GM23338 (cell line): ENCODE data around the gene PLPP7. TPM values are rescaled to one million over a fixed set of nuclear protein-coding genes. Genes with fewer than 3 reads are reported as not detected.

Experiments
- ATAC-seq: fragments of 200-7000 bp; cut with Tn5 transposase; 3 replicates; pipeline ENCODE4 v1.9.1; 2020
- DNase-seq: peaks from one replicate; pipeline ENCODE4 v3.0.0-alpha.2; 2015; ENCODE audit warnings: low spot score
- H2AFZ ChIP-seq: fragments of 200-600 bp; sonication (generic); 2 replicates; pipeline ENCODE4 v1.8.0; 2016; ENCODE audit warnings: antibody characterized with exemption, mild to moderate bottlenecking, moderate library complexity
- H3F3A ChIP-seq: fragments of 200-600 bp; sonication (generic); replicated peaks from 2 replicates; pipeline ENCODE4 v1.8.0; 2017; ENCODE audit warnings: antibody characterized with exemption, mixed run types, low read depth
- H3K27ac ChIP-seq: fragments of 200-600 bp; sonication (generic); 2 replicates; pipeline ENCODE4 v1.6.1; 2016; ENCODE audit warnings: low read depth
- H3K27me3 ChIP-seq: fragments of 200-600 bp; sonication (generic); 2 replicates; pipeline ENCODE4 v1.8.0; 2016; ENCODE audit warnings: mild to moderate bottlenecking, mixed run types, moderate library complexity; ENCODE audit not compliant: insufficient read depth
- H3K36me3 ChIP-seq: fragments of 200-600 bp; sonication (generic); 2 replicates; pipeline ENCODE4 v1.8.0; 2016; ENCODE audit warnings: mild to moderate bottlenecking; ENCODE audit not compliant: insufficient read depth
- H3K4me1 ChIP-seq: fragments of 200-600 bp; sonication (generic); 2 replicates; pipeline ENCODE4 v1.8.0; 2016; ENCODE audit warnings: mild to moderate bottlenecking, moderate library complexity; ENCODE audit not compliant: insufficient read depth
- H3K4me2 ChIP-seq: fragments of 200-600 bp; sonication (generic); 2 replicates; pipeline ENCODE4 v1.7.1; 2017; ENCODE audit warnings: mixed run types
- H3K4me3 ChIP-seq: fragments of 200-600 bp; sonication (generic); 2 replicates; pipeline ENCODE4 v1.6.1; 2016; ENCODE audit warnings: mixed run types
- H3K79me2 ChIP-seq: fragments of 200-600 bp; sonication (generic); replicated peaks from 2 replicates; pipeline ENCODE4 v1.8.0; 2017; ENCODE audit warnings: mild to moderate bottlenecking; ENCODE audit not compliant: insufficient read depth
- H3K9me2 ChIP-seq: fragments of 200-600 bp; sonication (generic); 2 replicates; pipeline ENCODE4 v1.8.0; 2017; ENCODE audit not compliant: insufficient read depth
- H4K20me1 ChIP-seq: fragments of 200-600 bp; sonication (generic); replicated peaks from 2 replicates; pipeline ENCODE4 v1.8.0; 2017; ENCODE audit warnings: mild to moderate bottlenecking; ENCODE audit not compliant: insufficient read depth
- H3K27ac Mint-ChIP-seq: 2 replicates; pipeline ENCODE4 v1.8.0; 2020; ENCODE audit warnings: inconsistent platforms, mild to moderate bottlenecking, moderate library complexity, mixed read lengths
- H3K27me3 Mint-ChIP-seq: 3 replicates; pipeline ENCODE4 v1.8.0; 2022; ENCODE audit warnings: low read depth, mild to moderate bottlenecking, moderate library complexity, mixed read lengths, inconsistent platforms; ENCODE audit not compliant: insufficient read depth, poor library complexity
- H3K36me3 Mint-ChIP-seq: 3 replicates; pipeline ENCODE4 v1.8.0; 2021; ENCODE audit warnings: low read depth, mild to moderate bottlenecking, inconsistent platforms, moderate library complexity, mixed read lengths
- H3K4me1 Mint-ChIP-seq: 3 replicates; pipeline ENCODE4 v1.8.0; 2020; ENCODE audit warnings: mild to moderate bottlenecking, inconsistent platforms, mixed read lengths
- H3K4me3 Mint-ChIP-seq: 3 replicates; pipeline ENCODE4 v1.8.0; 2021; ENCODE audit warnings: moderate library complexity, mild to moderate bottlenecking, inconsistent platforms, mixed read lengths
- H3K9me3 Mint-ChIP-seq: 3 replicates; pipeline ENCODE4 v1.8.0; 2020; ENCODE audit warnings: moderate library complexity, mild to moderate bottlenecking, inconsistent platforms, mixed read lengths
- CREB1 ChIP-seq: fragments of 250-450 bp; sonication (Bioruptor Pico); IDR thresholded peaks from 2 replicates; pipeline ENCODE4 v1.5.0; 2020; ENCODE audit warnings: low read depth, mild to moderate bottlenecking, moderate library complexity
- EZH2 ChIP-seq: fragments of 200-600 bp; sonication (generic); IDR thresholded peaks from one replicate; pipeline ENCODE4 v1.8.0; 2017; ENCODE audit warnings: antibody characterized with exemption, mild to moderate bottlenecking, low read depth; ENCODE audit not compliant: unreplicated experiment
- JUNB ChIP-seq: IDR thresholded peaks from one replicate; pipeline ENCODE4 v1.6.1; 2016; ENCODE audit warnings: antibody characterized with exemption; ENCODE audit not compliant: unreplicated experiment
- NANOG ChIP-seq: IDR thresholded peaks from 2 replicates; pipeline ENCODE4 v1.6.1; 2016; ENCODE audit warnings: antibody characterized with exemption, borderline replicate concordance
- STAT1 ChIP-seq: IDR thresholded peaks from one replicate; pipeline ENCODE4 v1.6.1; 2016; ENCODE audit warnings: antibody characterized with exemption; ENCODE audit not compliant: unreplicated experiment
- ZNF114 ChIP-seq: fragments of 250-450 bp; sonication (Bioruptor Pico); IDR thresholded peaks from 2 replicates; pipeline ENCODE4 v1.5.0; 2020; ENCODE audit warnings: mild to moderate bottlenecking, moderate library complexity
- ZNF331 ChIP-seq: fragments of 250-450 bp; sonication (Bioruptor Pico); IDR thresholded peaks from 2 replicates; pipeline ENCODE4 v1.5.0; 2020; ENCODE audit warnings: low read depth, mild to moderate bottlenecking, moderate library complexity
- polyA plus RNA-seq: library from polyadenylated mRNA; unstranded; fragments of >200 nt; fragmentation: Nextera tagmentation; extraction: Ambion mirVana; gene quantifications from 2 replicates; pipeline ENCODE4 v1.2.1, GENCODE V29; 2016
- total RNA-seq: library from RNA; depleted of rRNA; stranded (reverse); fragments of >200 nt; shearing (Covaris generic); gene quantifications from 2 replicates; pipeline ENCODE4 v1.2.3, GENCODE V29; 2014
- TF ChIP-seq, protein P1 (sequence below): fragments of 250-450 bp; sonication (Bioruptor Pico); IDR thresholded peaks from 2 replicates; pipeline ENCODE4 v1.5.0; 2020; ENCODE audit warnings: mild to moderate bottlenecking, moderate library complexity
- TF ChIP-seq, protein P2 (sequence below), 2 experiments: fragments of 200-600 bp in 1 of 2; sonication (generic) in 1 of 2; conservative IDR thresholded peaks; 2 replicates each; pipeline versions ENCODE4 v1.5.1 to v1.6.1; 2016 to 2017; ENCODE audit warnings: antibody characterized with exemption in 2 of 2, low read depth in 2 of 2, mild to moderate bottlenecking in 2 of 2, moderate library complexity in 1 of 2

The PLPP7 gene
- total and polyA plus RNA-seq, 2 experiments from 2014 or later: 1.6 to 2.4 TPM

DNA sequence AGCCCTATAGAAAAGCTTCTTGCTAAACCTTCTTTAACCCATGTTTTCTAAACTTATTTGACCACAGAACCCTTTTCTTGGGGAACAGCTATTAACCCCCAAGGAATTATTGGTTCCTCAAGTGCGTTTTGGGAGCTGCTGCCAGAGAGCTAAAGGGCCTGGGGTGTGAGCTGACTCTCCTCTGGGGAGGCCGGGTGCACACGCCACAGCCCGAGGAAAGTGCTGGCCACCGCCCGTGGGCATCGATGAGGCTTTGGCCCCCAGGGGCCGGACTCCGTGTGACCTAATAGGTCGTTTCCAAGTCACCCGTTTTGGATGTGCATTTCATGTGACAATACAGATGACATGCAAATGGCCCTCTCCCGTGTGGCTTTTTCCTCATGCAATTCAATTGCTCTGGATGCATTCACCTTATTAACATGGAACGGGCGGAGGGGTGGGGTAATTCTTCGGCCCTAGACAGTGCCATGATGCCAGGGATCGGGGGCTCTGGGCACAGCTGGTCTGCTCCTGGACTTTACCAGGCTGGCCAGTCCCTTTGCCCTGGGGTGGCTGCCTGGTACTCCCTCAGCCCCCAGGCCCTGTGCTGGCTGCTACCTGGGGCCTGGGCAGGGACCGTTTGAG is 19.5 kb downstream of the PLPP7 start:
- no peak overlapping the region for H3K4me2 ChIP-seq
- ATAC-seq: no peak
- no peak overlapping the region for H3K27ac Mint-ChIP-seq
- no peak overlapping the region for H2AFZ ChIP-seq
- no peaks in the 10 kb centered on the region; the same call in 2 of the 3 replicates for H3K36me3 Mint-ChIP-seq
- H3K27me3 ChIP-seq: no peaks in the 10 kb centered on the region
- no peaks in the 10 kb centered on the region for H4K20me1 ChIP-seq
- no peaks in the 10 kb centered on the region for H3K36me3 ChIP-seq
- H3F3A ChIP-seq: peaks cover 3% of the 10 kb centered on the region; the same call in 1 of the 2 replicates
- H3K79me2 ChIP-seq: no peaks in the 10 kb centered on the region
- H3K9me3 Mint-ChIP-seq: no peaks in the 10 kb centered on the region
- H3K27ac ChIP-seq: no peak overlapping the region
- TF ChIP-seq JUNB (no peak), ZNF331 (CRISPR knock-in tag) (no peak), NANOG (no peak)
- TF ChIP-seq, protein P1, sequence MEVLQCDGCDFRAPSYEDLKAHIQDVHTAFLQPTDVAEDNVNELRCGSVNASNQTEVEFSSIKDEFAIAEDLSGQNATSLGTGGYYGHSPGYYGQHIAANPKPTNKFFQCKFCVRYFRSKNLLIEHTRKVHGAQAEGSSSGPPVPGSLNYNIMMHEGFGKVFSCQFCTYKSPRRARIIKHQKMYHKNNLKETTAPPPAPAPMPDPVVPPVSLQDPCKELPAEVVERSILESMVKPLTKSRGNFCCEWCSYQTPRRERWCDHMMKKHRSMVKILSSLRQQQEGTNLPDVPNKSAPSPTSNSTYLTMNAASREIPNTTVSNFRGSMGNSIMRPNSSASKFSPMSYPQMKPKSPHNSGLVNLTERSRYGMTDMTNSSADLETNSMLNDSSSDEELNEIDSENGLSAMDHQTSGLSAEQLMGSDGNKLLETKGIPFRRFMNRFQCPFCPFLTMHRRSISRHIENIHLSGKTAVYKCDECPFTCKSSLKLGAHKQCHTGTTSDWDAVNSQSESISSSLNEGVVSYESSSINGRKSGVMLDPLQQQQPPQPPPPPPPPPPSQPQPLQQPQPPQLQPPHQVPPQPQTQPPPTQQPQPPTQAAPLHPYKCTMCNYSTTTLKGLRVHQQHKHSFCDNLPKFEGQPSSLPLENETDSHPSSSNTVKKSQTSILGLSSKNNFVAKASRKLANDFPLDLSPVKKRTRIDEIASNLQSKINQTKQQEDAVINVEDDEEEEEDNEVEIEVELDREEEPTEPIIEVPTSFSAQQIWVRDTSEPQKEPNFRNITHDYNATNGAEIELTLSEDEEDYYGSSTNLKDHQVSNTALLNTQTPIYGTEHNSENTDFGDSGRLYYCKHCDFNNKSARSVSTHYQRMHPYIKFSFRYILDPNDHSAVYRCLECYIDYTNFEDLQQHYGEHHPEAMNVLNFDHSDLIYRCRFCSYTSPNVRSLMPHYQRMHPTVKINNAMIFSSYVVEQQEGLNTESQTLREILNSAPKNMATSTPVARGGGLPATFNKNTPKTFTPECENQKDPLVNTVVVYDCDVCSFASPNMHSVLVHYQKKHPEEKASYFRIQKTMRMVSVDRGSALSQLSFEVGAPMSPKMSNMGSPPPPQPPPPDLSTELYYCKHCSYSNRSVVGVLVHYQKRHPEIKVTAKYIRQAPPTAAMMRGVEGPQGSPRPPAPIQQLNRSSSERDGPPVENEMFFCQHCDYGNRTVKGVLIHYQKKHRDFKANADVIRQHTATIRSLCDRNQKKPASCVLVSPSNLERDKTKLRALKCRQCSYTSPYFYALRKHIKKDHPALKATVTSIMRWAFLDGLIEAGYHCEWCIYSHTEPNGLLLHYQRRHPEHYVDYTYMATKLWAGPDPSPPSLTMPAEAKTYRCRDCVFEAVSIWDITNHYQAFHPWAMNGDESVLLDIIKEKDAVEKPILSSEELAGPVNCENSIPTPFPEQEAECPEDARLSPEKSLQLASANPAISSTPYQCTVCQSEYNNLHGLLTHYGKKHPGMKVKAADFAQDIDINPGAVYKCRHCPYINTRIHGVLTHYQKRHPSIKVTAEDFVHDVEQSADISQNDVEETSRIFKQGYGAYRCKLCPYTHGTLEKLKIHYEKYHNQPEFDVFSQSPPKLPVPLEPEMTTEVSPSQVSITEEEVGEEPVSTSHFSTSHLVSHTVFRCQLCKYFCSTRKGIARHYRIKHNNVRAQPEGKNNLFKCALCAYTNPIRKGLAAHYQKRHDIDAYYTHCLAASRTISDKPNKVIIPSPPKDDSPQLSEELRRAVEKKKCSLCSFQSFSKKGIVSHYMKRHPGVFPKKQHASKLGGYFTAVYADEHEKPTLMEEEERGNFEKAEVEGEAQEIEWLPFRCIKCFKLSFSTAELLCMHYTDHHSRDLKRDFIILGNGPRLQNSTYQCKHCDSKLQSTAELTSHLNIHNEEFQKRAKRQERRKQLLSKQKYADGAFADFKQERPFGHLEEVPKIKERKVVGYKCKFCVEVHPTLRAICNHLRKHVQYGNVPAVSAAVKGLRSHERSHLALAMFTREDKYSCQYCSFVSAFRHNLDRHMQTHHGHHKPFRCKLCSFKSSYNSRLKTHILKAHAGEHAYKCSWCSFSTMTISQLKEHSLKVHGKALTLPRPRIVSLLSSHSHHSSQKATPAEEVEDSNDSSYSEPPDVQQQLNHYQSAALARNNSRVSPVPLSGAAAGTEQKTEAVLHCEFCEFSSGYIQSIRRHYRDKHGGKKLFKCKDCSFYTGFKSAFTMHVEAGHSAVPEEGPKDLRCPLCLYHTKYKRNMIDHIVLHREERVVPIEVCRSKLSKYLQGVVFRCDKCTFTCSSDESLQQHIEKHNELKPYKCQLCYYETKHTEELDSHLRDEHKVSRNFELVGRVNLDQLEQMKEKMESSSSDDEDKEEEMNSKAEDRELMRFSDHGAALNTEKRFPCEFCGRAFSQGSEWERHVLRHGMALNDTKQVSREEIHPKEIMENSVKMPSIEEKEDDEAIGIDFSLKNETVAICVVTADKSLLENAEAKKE: no peak
- H3K9me2 ChIP-seq: no peaks in the 10 kb centered on the region
- H3K4me1 Mint-ChIP-seq: peaks cover 10% of the 10 kb centered on the region; the same call in 1 of the 3 replicates
- no peak for DNase-seq
- no peak overlapping the region for H3K4me3 Mint-ChIP-seq
- no peaks in the 10 kb centered on the region for H3K4me1 ChIP-seq
- H3K4me3 ChIP-seq: no peak overlapping the region
- peaks cover 14% of the 10 kb centered on the region for H3K27me3 Mint-ChIP-seq

DNA sequence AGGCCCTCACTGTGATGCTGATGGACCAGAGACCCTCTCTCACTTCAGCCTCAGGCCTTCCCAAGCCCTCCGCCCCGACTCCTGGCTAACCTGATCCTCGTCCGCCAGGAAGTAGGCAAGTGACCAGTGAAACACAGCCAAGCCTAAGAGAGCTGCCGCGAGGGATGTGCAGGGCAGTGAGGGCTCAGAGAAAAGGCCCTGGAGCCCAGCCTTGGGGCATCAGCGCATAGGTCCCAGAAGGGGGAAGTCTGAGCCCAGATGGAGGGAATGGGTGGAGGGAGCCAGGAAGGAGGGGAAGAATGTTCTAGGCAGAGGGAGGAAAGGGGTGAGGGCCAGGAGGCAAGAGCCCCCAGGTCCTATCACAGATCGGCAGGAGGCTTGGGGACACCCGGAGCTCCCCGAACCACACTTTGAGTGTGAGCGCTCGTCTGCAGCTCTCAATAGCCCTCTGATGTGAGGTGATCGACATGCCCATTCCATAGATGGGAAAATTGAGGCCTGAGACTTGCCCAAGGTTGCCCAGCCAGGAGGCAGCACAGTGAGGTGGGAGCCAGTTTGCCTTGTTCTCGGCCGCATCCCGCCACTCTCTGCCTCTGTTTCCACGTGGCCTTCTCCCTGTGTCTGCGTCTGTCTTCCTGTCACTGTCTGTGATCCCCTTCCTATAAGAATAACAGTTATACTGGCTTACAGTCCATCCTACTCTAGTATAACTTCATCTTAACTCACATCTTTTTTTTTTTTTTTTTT is 20.2 kb downstream of the PLPP7 start:
- H3K4me1 Mint-ChIP-seq: peaks cover 6% of the 10 kb centered on the region; the same call in 1 of the 3 replicates
- H3K4me3 Mint-ChIP-seq: no peak overlapping the region
- peaks cover 14% of the 10 kb centered on the region for H3K27me3 Mint-ChIP-seq
- DNase-seq (no peak), ATAC-seq (no peak)
- H3K4me2 ChIP-seq: no peak overlapping the region
- no peaks in the 10 kb centered on the region for H3K27me3 ChIP-seq
- no peaks in the 10 kb centered on the region for H3K9me2 ChIP-seq
- H3F3A ChIP-seq: peaks cover 3% of the 10 kb centered on the region; the same call in 1 of the 2 replicates
- no peak overlapping the region for H3K4me3 ChIP-seq
- no peaks in the 10 kb centered on the region for H3K4me1 ChIP-seq
- H3K9me3 Mint-ChIP-seq: no peaks in the 10 kb centered on the region
- H3K79me2 ChIP-seq: no peaks in the 10 kb centered on the region
- H3K27ac Mint-ChIP-seq: no peak overlapping the region
- no peak overlapping the region for H3K27ac ChIP-seq
- H4K20me1 ChIP-seq: no peaks in the 10 kb centered on the region
- H3K36me3 Mint-ChIP-seq: no peaks in the 10 kb centered on the region; the same call in 2 of the 3 replicates
- no peaks in the 10 kb centered on the region for H3K36me3 ChIP-seq
- no peak overlapping the region for H2AFZ ChIP-seq
- TF ChIP-seq NANOG (no peak), EZH2 (no peak), CREB1 (no peak), ZNF114 (no peak), STAT1 (no peak)
- TF ChIP-seq, protein P2, sequence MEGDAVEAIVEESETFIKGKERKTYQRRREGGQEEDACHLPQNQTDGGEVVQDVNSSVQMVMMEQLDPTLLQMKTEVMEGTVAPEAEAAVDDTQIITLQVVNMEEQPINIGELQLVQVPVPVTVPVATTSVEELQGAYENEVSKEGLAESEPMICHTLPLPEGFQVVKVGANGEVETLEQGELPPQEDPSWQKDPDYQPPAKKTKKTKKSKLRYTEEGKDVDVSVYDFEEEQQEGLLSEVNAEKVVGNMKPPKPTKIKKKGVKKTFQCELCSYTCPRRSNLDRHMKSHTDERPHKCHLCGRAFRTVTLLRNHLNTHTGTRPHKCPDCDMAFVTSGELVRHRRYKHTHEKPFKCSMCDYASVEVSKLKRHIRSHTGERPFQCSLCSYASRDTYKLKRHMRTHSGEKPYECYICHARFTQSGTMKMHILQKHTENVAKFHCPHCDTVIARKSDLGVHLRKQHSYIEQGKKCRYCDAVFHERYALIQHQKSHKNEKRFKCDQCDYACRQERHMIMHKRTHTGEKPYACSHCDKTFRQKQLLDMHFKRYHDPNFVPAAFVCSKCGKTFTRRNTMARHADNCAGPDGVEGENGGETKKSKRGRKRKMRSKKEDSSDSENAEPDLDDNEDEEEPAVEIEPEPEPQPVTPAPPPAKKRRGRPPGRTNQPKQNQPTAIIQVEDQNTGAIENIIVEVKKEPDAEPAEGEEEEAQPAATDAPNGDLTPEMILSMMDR (conservative IDR thresholded peaks at IDR 0.05; ENCODE audit: low read depth in 2 of 2): no peak
